Osteoblast (primary cell): ENCODE measurements around the gene MPPED2. TPM values are rescaled to one million over a fixed set of nuclear protein-coding genes. Genes with fewer than 3 reads are reported as not detected.

Experiments used
- DNase-seq: peaks from one replicate; pipeline ENCODE4 v3.0.0; 2011; ENCODE audit warnings: low spot score, mixed read lengths; ENCODE audit not compliant: insufficient read length; ENCODE audit errors: missing footprints
- H2AFZ ChIP-seq: 2 replicates; pipeline ENCODE4 v1.6.0; 2011; ENCODE audit warnings: mild to moderate bottlenecking, low read length
- H3K27ac ChIP-seq: 2 replicates; pipeline ENCODE4 v1.5.1; 2011; ENCODE audit warnings: mild to moderate bottlenecking, low read depth, low read length, moderate library complexity
- H3K27me3 ChIP-seq: 2 replicates; pipeline ENCODE4 v1.6.0; 2012; ENCODE audit warnings: mild to moderate bottlenecking, control low read depth, inconsistent platforms, low read length, moderate library complexity; ENCODE audit not compliant: insufficient read depth
- H3K36me3 ChIP-seq: 2 replicates; pipeline ENCODE4 v1.5.1; 2011; ENCODE audit warnings: mild to moderate bottlenecking, low read length, control low read depth, moderate library complexity; ENCODE audit not compliant: insufficient read depth
- H3K4me1 ChIP-seq: 2 replicates; pipeline ENCODE4 v1.5.1; 2011; ENCODE audit warnings: mild to moderate bottlenecking, low read length, control low read depth, moderate library complexity; ENCODE audit not compliant: insufficient read depth
- H3K4me2 ChIP-seq: 2 replicates; pipeline ENCODE4 v1.6.0; 2011; ENCODE audit warnings: mild to moderate bottlenecking, low read length; ENCODE audit not compliant: insufficient read depth
- H3K4me3 ChIP-seq: fragments of 200-600 bp; sonication (generic); 3 replicates; pipeline ENCODE4 v1.5.1; 2012; ENCODE audit warnings: mild to moderate bottlenecking, low read length, inconsistent platforms; ENCODE audit not compliant: insufficient read depth
- H3K79me2 ChIP-seq: 2 replicates; pipeline ENCODE4 v1.6.0; 2012; ENCODE audit warnings: mild to moderate bottlenecking, low read length, control low read depth, inconsistent platforms; ENCODE audit not compliant: insufficient read depth
- H3K9me3 ChIP-seq: 2 replicates; pipeline ENCODE4 v1.5.1; 2011; ENCODE audit warnings: low read depth, low read length, control low read depth
- H4K20me1 ChIP-seq: 2 replicates; pipeline ENCODE4 v1.6.0; 2012; ENCODE audit warnings: mild to moderate bottlenecking, low read length, control low read depth; ENCODE audit not compliant: insufficient read depth
- CTCF ChIP-seq: IDR thresholded peaks from 2 replicates; pipeline ENCODE4 v1.5.1; 2011; ENCODE audit warnings: mild to moderate bottlenecking, low read depth, low read length, moderate library complexity; ENCODE audit errors: extremely low read depth
- total RNA-seq: library from RNA; depleted of rRNA; stranded (reverse); fragments of >200 nt; gene quantifications from 2 replicates; pipeline ENCODE4 v1.2.3, GENCODE V29; 2012

Gene MPPED2
- total RNA-seq, 1 donor = 2.2 TPM

DNA sequence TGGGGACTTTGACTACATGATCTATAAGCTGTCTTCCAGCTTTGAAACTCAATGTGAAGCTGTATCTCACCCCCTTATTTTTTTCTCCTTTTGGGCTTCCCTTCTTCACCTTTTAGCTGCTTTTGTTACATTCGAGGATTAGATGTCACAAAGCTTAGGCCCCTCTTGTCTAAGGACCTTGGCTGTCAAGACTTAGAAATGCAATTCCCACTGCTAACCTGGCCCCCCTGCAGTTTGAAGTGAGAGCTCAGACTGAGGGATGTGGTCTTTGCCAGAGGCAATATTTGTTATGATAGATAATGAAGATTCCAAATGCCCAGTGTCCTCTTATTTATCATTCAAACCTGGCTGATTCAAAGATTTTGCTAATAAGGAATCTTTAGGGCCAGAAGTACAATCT, 135.0 kb downstream of the MPPED2 start:
- Histone ChIP-seq H3K4me2 (no peak overlapping the region), H4K20me1 (no peaks in the 10 kb centered on the region), H3K4me3 (no peak overlapping the region), H3K36me3 (no peaks in the 10 kb centered on the region), H3K4me1 (no peaks in the 10 kb centered on the region), H2AFZ (no peak overlapping the region), H3K79me2 (no peaks in the 10 kb centered on the region), H3K9me3 (no peaks in the 10 kb centered on the region), H3K27ac (no peak overlapping the region), H3K27me3 (no peaks in the 10 kb centered on the region)
- DNase-seq = no peak
- no peak for TF ChIP-seq CTCF

DNA sequence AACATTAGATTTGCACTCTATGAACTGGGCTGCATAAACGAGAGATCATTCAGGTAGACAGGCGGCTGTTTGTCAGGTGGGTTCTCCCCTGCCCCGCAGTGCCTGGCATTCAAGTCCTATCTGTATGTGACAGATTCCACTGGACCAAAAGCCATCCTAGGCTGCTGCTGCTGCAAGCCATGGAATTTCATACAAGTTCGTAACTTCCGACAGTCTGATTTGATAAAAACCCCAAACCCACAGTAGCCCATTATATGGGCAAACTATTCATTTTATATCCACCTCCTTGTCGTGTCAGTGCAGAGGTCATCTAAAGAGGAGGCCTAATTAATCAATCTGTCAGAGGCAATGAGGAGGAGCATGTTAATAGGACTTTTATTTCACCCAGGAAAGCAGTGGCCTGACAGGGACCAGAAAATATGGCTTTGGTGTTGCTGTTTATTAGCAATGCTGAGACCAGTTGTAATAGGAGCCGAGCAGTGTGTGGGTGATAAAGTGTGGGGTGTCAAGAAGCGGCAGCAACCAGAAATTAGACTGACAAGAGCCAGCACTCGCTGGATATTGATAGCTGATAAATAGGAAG, 139.0 kb downstream of the MPPED2 start:
- H3K4me1 ChIP-seq = no peaks in the 10 kb centered on the region

DNA sequence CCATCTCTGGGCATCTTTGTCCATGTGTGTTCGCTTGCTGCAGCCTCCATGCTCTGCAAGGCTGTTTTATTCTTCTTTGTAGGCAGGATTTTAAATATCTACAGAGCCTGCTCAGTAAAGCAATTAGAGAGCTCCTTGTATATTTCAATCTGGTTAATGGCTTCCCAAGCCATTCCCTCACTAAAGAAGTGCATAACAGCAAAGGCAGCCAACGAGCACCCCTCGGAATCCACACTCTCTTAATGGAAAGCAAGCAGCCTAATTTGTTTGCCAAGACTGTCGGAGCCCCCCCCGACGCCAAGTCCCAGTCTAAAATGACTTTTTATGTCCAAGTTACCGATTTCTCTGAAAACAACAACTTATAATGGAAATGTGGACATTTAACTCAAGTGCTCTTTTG, 139.6 kb downstream of the MPPED2 start:
- no peaks in the 10 kb centered on the region for H3K79me2 ChIP-seq
- H2AFZ ChIP-seq = no peak overlapping the region
- no peaks in the 10 kb centered on the region for H3K36me3 ChIP-seq
- H3K4me3 ChIP-seq = no peak overlapping the region
- no peaks in the 10 kb centered on the region for H3K9me3 ChIP-seq
- H3K27ac ChIP-seq = no peak overlapping the region
- H3K27me3 ChIP-seq = no peaks in the 10 kb centered on the region
- no peaks in the 10 kb centered on the region for H3K4me1 ChIP-seq
- no peak for DNase-seq
- H3K4me2 ChIP-seq = no peak overlapping the region
- TF ChIP-seq CTCF = no peak
- no peaks in the 10 kb centered on the region for H4K20me1 ChIP-seq

More for the DNA sequence above, 139.0 kb downstream of the MPPED2 start:
- Histone ChIP-seq H3K27me3 (no peaks in the 10 kb centered on the region), H3K79me2 (no peaks in the 10 kb centered on the region), H3K4me2 (no peak overlapping the region), H3K4me3 (no peak overlapping the region), H4K20me1 (no peaks in the 10 kb centered on the region), H3K27ac (no peak overlapping the region), H3K36me3 (no peaks in the 10 kb centered on the region), H2AFZ (no peak overlapping the region), H3K9me3 (no peaks in the 10 kb centered on the region)
- no peak for DNase-seq
- no peak for TF ChIP-seq CTCF

DNA sequence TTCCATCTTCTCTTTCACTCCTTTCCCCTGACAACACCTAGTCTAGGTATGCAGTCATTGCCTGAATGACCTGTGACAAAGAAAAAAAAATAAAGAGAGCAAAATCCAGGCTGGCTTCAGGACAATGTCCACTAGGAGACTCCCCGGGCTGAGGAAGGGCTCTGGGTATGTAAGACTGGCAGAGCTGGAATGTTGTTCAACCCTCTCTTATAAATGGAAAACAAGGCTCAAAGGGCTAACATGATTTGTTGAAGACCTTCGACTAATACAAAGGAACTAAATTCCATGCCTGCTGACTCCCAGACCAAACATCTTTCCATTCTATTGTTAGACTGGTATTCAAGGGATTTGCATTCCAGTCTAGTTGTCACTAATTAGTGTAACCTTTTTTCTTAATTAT, 141.1 kb downstream of the MPPED2 start:
- H3K4me3 ChIP-seq = no peak overlapping the region
- no peaks in the 10 kb centered on the region for H3K4me1 ChIP-seq
- H3K27ac ChIP-seq = no peak overlapping the region
- no peak overlapping the region for H3K4me2 ChIP-seq
- no peaks in the 10 kb centered on the region for H4K20me1 ChIP-seq
- no peak overlapping the region for H2AFZ ChIP-seq
- no peak for TF ChIP-seq CTCF
- no peaks in the 10 kb centered on the region for H3K27me3 ChIP-seq
- no peaks in the 10 kb centered on the region for H3K79me2 ChIP-seq
- H3K36me3 ChIP-seq = no peaks in the 10 kb centered on the region
- H3K9me3 ChIP-seq = no peaks in the 10 kb centered on the region
- DNase-seq = no peak
